HL-60 (cell line): Measurements from ENCODE around the gene FRMD3.

Experiments
- DNase-seq, 2 experiments: peaks; one replicate each; pipeline ENCODE4 v3.0.0-alpha.2; 2010 to 2020; ENCODE audit warnings: low read depth in 1 of 2, low spot score in 1 of 2
- H3K27ac ChIP-seq: fragments of 250-450 bp; sonication (Bioruptor Pico); replicated peaks from 2 replicates; pipeline ENCODE4 v1.5.1; 2020; ENCODE audit warnings: mild to moderate bottlenecking, moderate library complexity
- H3K27me3 ChIP-seq: fragments of 250-450 bp; sonication (Bioruptor Pico); 2 replicates; pipeline ENCODE4 v1.5.1; 2021; ENCODE audit warnings: mild to moderate bottlenecking, moderate library complexity; ENCODE audit not compliant: insufficient read depth, poor library complexity, severe bottlenecking
- H3K4me3 ChIP-seq: replicated peaks from 2 replicates; pipeline ENCODE4 v1.5.1; 2011; ENCODE audit warnings: mild to moderate bottlenecking, control low read depth, low read length; ENCODE audit not compliant: insufficient read depth
- GABPA ChIP-seq: IDR thresholded peaks from 2 replicates; pipeline ENCODE4 v1.6.1; 2012; ENCODE audit warnings: low read depth
- POLR2AphosphoS5 ChIP-seq: IDR thresholded peaks from 2 replicates; pipeline ENCODE4 v1.6.1; 2012; ENCODE audit warnings: low read depth
- SPI1 ChIP-seq: IDR thresholded peaks from 2 replicates; pipeline ENCODE4 v1.6.1; 2012; ENCODE audit warnings: low read depth, mild to moderate bottlenecking, borderline replicate concordance
- TF ChIP-seq, protein P1 (sequence below): IDR thresholded peaks from 2 replicates; pipeline ENCODE4 v1.6.1; 2012; ENCODE audit warnings: low read depth; ENCODE audit not compliant: insufficient replicate concordance
- TF ChIP-seq, protein P2 (sequence below): IDR thresholded peaks from one replicate; pipeline ENCODE4 v1.5.1; 2011; ENCODE audit warnings: low read length, control low read depth, inconsistent platforms; ENCODE audit not compliant: insufficient read depth

Gene FRMD3

DNA sequence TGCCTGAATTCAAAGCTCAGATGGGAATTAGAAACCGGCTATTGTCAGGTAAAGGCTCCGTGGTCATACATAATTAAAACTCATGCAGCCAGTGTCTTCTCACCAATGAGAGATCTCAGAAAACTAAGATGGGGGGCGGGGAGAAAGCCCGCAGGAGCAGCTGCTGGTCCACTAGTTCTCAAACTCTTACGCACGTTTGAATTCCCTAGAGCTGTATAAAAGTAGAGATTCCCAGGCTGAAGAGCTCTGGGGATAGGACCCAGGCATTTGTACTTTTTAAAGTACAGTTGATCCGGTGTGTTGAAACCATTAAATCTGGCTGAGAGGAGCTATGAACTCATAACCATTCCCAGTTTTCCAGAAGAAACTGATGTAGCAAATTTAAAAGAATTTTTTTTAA, 68.5 kb downstream of the FRMD3 start:
- Histone ChIP-seq H3K27me3 (no peaks in the 10 kb centered on the region), H3K4me3 (no peak overlapping the region), H3K27ac (no peak overlapping the region)
- TF ChIP-seq, protein P1, sequence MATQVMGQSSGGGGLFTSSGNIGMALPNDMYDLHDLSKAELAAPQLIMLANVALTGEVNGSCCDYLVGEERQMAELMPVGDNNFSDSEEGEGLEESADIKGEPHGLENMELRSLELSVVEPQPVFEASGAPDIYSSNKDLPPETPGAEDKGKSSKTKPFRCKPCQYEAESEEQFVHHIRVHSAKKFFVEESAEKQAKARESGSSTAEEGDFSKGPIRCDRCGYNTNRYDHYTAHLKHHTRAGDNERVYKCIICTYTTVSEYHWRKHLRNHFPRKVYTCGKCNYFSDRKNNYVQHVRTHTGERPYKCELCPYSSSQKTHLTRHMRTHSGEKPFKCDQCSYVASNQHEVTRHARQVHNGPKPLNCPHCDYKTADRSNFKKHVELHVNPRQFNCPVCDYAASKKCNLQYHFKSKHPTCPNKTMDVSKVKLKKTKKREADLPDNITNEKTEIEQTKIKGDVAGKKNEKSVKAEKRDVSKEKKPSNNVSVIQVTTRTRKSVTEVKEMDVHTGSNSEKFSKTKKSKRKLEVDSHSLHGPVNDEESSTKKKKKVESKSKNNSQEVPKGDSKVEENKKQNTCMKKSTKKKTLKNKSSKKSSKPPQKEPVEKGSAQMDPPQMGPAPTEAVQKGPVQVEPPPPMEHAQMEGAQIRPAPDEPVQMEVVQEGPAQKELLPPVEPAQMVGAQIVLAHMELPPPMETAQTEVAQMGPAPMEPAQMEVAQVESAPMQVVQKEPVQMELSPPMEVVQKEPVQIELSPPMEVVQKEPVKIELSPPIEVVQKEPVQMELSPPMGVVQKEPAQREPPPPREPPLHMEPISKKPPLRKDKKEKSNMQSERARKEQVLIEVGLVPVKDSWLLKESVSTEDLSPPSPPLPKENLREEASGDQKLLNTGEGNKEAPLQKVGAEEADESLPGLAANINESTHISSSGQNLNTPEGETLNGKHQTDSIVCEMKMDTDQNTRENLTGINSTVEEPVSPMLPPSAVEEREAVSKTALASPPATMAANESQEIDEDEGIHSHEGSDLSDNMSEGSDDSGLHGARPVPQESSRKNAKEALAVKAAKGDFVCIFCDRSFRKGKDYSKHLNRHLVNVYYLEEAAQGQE, result no peak
- TF ChIP-seq POLR2AphosphoS5 (no peak), GABPA (no peak)
- no peak for DNase-seq

DNA sequence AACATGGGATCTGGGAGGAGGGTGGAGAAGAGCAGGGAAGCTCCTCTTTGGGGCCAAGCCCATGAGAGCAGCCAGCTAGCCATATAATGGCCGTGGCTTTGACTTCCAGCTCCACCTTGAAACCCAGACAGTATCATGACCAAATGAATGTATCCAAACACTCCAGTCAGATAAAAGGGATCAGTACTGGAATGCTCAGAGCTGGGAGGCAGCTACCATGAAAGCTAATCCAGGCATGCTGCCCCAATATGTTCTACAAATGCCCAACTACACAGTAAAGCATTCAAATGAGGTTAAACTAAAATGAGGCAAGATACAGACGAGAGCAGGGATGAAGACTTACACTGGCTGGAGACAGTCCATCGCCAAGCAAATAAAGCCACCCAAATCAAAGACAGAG, 69.4 kb downstream of the FRMD3 start:
- TF ChIP-seq, protein P1, result no peak
- no peak for TF ChIP-seq POLR2AphosphoS5
- TF ChIP-seq GABPA, result no peak
- TF ChIP-seq, protein P2, sequence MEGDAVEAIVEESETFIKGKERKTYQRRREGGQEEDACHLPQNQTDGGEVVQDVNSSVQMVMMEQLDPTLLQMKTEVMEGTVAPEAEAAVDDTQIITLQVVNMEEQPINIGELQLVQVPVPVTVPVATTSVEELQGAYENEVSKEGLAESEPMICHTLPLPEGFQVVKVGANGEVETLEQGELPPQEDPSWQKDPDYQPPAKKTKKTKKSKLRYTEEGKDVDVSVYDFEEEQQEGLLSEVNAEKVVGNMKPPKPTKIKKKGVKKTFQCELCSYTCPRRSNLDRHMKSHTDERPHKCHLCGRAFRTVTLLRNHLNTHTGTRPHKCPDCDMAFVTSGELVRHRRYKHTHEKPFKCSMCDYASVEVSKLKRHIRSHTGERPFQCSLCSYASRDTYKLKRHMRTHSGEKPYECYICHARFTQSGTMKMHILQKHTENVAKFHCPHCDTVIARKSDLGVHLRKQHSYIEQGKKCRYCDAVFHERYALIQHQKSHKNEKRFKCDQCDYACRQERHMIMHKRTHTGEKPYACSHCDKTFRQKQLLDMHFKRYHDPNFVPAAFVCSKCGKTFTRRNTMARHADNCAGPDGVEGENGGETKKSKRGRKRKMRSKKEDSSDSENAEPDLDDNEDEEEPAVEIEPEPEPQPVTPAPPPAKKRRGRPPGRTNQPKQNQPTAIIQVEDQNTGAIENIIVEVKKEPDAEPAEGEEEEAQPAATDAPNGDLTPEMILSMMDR, result no peak
- Histone ChIP-seq H3K4me3 (no peak overlapping the region), H3K27me3 (no peaks in the 10 kb centered on the region), H3K27ac (no peak overlapping the region)
- DNase-seq, result no peak

DNA sequence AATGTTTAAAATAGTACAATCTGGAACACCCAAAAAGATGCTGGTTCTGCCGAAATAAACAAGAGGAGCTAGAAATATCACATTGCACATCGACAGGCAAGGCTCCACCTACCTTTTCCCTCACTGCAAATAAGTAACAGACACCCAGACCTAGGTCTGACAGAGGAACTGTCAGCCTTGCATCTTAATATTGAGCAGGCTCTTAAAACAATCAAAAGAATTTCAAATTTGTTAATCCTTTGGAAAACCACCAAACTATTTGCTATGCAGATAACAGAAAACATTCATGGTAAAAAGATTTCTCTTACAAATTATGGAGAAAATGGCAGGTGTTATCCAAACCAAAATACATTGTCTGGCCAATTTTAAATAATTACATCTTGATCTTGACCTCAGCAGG, 71.3 kb downstream of the FRMD3 start:
- Histone ChIP-seq H3K27ac (no peak overlapping the region), H3K4me3 (no peak overlapping the region), H3K27me3 (no peaks in the 10 kb centered on the region)
- no peak for DNase-seq
- TF ChIP-seq, protein P2, result no peak
- TF ChIP-seq, protein P1, result no peak

DNA sequence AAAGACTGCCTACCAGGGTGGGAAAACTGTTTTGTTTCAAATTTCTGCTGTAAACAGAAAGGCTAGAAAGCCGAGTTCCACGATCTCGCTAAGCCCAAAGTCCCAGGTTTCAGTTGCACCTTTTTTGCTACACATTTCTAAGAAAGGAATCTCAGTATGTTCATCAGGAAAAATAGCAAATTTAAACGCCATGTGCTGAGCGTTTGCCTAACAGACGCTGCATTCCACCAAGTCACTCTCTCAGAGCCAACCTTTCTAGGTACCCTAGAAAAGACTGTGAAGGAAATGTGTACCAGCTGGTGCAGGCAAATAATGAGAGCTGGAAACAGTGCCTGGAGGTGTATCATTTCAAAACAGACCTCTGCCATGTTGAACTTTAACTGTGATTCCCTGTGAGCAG, 71.8 kb downstream of the FRMD3 start:
- Histone ChIP-seq H3K27me3 (no peaks in the 10 kb centered on the region), H3K27ac (no peak overlapping the region), H3K4me3 (no peak overlapping the region)
- TF ChIP-seq SPI1 (no peak), POLR2AphosphoS5 (no peak), GABPA (no peak)
- TF ChIP-seq, protein P2, result no peak
- TF ChIP-seq, protein P1, result no peak
- no peak for DNase-seq
